Memory B cell (primary cell): ENCODE measurements around the gene GPC2.

Source experiments
- ATAC-seq: fragments of 150-1000 bp; cut with Tn5 transposase; 2 replicates; pipeline ENCODE4 v1.10.0; 2021; ENCODE audit warnings: low read depth, mild to moderate bottlenecking, moderate library complexity
- DNase-seq, 2 donors: peaks; one replicate each; pipeline ENCODE4 v3.0.0; 2022; ENCODE audit warnings: low spot score in 2 of 2
- H3K27ac Mint-ChIP-seq: one replicate; pipeline ENCODE4 v1.8.0; 2022; ENCODE audit warnings: mild to moderate bottlenecking, moderate library complexity, mixed read lengths
- H3K27me3 Mint-ChIP-seq: one replicate; pipeline ENCODE4 v1.8.0; 2022; ENCODE audit warnings: mixed read lengths
- H3K36me3 Mint-ChIP-seq: one replicate; pipeline ENCODE4 v1.8.0; 2022; ENCODE audit warnings: mild to moderate bottlenecking, mixed read lengths
- H3K4me1 Mint-ChIP-seq: one replicate; pipeline ENCODE4 v1.8.0; 2022; ENCODE audit warnings: mixed read lengths
- H3K4me3 Mint-ChIP-seq: one replicate; pipeline ENCODE4 v1.8.0; 2022; ENCODE audit warnings: mild to moderate bottlenecking, moderate library complexity, mixed read lengths
- H3K9me3 Mint-ChIP-seq: one replicate; pipeline ENCODE4 v1.8.0; 2022; ENCODE audit warnings: mixed read lengths

Gene GPC2

DNA sequence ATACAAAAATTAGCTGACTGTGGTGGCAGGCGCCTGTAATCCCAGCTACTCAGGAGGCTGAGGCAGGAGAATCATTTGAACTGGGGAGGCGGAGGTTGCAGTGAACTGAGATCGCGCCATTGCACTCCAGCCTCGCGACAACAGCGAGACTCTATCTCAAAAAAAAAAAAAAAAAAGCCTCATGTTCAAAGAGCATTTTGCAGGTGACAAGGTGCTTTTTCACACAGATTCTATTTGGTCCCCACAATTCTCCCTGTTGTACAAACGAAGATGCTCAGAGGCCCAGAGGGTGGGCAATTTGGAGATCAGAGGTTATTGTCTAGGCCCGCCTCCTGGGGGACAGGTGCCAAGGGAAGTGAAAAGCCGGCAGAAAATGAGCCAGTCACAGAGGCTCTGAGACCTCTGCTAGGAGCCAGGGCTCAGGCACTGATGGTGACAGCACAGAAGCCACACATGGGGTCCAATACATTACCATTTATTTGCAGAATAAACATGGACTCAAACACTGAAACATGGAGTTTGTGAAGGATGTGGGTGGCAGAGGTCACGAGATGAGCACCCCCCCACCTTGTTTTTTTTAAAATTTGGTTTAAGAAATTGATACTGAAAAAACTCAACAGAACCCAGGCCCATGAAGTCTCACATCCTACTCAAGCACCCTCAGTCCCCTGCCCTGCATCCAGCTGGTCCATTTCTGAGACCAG, 7.9 kb downstream of the GPC2 start:
- no peak overlapping the region for H3K4me3 Mint-ChIP-seq
- DNase-seq, result no peak
- H3K9me3 Mint-ChIP-seq, result no peaks in the 10 kb centered on the region
- peaks cover 33% of the 10 kb centered on the region for H3K4me1 Mint-ChIP-seq
- no peak overlapping the region for H3K27ac Mint-ChIP-seq
- no peak for ATAC-seq
- H3K36me3 Mint-ChIP-seq, result peaks cover 4% of the 10 kb centered on the region
- H3K27me3 Mint-ChIP-seq, result peaks cover 30% of the 10 kb centered on the region

DNA sequence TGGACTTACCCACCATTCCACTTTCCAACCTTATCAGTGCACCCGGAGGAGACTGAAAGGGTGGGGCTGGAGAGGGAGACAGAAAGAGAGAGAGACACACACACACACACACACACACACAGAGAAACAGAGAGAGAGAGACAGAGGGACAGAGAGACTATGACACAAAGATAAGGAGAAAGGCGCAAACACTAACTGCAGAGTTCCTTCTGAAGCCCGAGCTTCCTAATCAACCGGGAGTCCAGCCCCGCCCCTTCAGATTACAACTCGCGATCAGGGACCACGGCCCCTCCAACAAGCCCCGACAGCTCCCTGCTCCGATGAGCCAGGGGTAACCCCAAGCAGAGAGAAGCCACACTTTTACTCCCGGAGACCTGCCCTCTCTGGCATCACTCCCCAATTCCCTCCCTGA, 9.3 kb downstream of the GPC2 start:
- H3K9me3 Mint-ChIP-seq, result no peaks in the 10 kb centered on the region
- H3K36me3 Mint-ChIP-seq, result peaks cover 2% of the 10 kb centered on the region
- ATAC-seq (no peak), DNase-seq (no peak)
- peaks cover 30% of the 10 kb centered on the region for H3K27me3 Mint-ChIP-seq
- no peak overlapping the region for H3K27ac Mint-ChIP-seq
- H3K4me1 Mint-ChIP-seq, result peaks cover 38% of the 10 kb centered on the region
- H3K4me3 Mint-ChIP-seq, result peak overlapping the region; percentile 28

DNA sequence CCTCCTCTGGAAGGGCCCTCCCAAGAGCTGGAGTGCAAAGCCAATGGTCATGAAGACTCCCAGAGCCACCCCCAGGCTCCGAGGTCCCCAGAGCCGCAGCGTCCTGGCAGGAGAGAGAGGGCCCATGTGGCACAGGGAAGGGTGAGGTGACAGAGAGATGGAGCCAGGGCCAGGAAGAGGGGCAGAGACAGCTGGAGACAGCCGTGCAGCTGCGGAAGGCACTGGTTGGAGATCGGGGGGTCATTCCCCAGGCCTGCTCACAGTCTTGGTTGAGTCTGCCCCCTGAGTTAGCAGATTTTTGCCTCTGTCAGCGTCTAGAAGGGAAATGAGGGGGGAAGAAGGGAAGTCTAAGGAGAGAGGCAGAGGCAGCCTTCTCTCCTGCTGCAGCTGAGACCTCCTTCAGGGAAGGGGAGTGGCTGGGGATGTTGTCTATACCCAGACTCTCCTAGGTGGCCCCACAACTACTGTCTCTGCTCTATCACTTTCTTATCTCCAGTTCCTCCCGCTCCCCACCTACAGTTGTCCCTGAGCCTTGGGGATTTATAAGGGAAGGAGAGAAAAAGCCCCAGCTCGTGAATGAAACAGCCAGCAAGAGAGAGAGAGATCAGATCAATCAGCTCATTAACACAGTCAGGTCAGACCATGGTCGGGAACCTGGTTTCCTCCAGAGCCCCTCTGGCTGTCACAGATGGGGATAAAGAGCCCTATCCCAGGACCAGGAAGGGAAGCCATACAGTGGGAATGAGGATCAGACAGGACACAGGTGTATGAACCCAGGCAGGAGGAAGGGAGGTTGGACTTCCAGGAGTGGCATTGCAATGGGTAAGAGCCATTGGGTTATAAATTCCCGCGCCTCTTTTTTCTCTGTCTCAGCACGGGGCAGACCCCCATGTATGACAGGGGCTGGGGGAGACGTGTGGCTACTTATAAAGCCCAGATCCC, 9.9 kb downstream of the GPC2 start:
- Mint-ChIP-seq H3K36me3 (peaks cover 2% of the 10 kb centered on the region), H3K27me3 (peaks cover 30% of the 10 kb centered on the region), H3K4me1 (peaks cover 39% of the 10 kb centered on the region), H3K4me3 (no peak overlapping the region), H3K9me3 (no peaks in the 10 kb centered on the region), H3K27ac (no peak overlapping the region)
- no peak for DNase-seq
- ATAC-seq, result no peak

- DNase-seq, result no peak
- Mint-ChIP-seq H3K27me3 (peaks cover 27% of the 10 kb centered on the region), H3K36me3 (peaks cover 2% of the 10 kb centered on the region), H3K4me1 (peaks cover 35% of the 10 kb centered on the region), H3K27ac (no peak overlapping the region), H3K4me3 (no peak overlapping the region), H3K9me3 (no peaks in the 10 kb centered on the region)
- ATAC-seq, result no peak
These were observed 10.8 kb downstream of the GPC2 start for GRCh38 chr7:100166317-100166940.

DNA sequence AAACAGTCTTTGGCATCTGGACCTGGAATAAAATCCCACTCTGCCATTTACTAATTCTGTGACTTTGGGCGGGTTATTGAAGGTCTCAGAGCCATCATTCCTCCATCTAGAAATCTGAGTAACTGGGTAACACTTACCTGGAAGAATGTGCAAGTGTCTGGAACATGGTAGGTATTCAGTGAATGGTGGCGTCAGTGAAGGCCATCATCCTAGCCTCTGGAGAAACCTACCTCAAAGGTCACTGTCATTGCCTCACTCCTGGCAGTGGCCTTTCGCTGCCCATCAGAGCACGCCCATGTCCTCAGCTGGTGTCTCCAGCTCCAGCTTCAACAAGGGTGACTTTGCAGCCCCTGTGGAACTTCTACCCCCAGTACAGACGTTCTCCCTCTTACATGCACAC, 13.3 kb downstream of the GPC2 start:
- Mint-ChIP-seq H3K27me3 (peaks cover 22% of the 10 kb centered on the region), H3K27ac (no peak overlapping the region), H3K4me3 (no peak overlapping the region), H3K9me3 (no peaks in the 10 kb centered on the region), H3K36me3 (no peaks in the 10 kb centered on the region), H3K4me1 (peaks cover 28% of the 10 kb centered on the region)
- no peak for ATAC-seq
- DNase-seq, result no peak

DNA sequence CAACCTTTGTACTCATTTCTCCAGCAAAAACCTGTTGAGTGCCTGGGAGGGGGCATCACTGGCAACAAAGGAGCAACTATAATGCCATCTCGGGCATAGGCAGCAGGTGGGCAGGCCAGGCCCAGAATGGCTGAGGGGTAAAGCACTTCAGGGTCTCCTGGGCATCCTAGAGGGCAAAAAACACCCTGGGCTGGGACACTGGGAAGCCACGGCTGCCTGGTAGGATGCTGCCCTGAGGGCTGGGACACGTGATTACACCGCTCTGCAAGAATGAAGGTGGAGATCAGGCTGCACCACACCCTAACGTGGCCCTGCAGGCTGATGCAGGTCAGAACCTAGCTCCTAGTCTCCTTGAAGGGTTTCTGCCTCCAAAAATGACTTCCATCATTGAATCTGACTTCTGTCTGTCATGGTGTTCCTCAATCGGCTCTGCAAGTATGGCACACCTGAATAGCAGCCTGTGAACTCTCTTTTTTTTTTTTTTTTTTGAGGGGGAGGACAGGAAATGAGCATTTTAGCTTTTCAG, 14.1 kb downstream of the GPC2 start:
- no peak for DNase-seq
- Mint-ChIP-seq H3K27me3 (peaks cover 14% of the 10 kb centered on the region), H3K4me1 (peaks cover 20% of the 10 kb centered on the region), H3K36me3 (no peaks in the 10 kb centered on the region), H3K27ac (no peak overlapping the region), H3K4me3 (no peak overlapping the region), H3K9me3 (no peaks in the 10 kb centered on the region)
- ATAC-seq, result no peak

DNA sequence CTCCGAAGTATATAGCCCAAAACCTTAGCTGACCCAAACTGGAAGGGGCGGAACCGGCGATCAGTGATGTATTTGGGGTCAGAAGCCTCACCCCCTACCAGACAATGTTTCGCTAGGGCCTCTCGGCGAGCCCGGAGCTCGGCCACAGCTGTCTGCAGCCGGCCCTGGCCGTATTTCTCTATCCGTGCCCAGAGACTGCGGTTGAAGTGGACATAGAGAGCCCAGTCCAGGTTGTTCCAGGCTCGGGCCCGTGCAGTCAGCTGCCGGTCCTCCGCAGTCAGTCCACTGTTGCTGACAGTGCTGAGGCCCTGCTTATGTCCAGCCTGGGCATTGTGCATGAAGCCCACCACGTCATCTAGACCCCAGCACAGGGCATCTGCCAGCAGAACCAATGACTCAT, 17.1 kb downstream of the GPC2 start:
- peaks cover 10% of the 10 kb centered on the region for H3K36me3 Mint-ChIP-seq
- peaks cover 20% of the 10 kb centered on the region for H3K4me1 Mint-ChIP-seq
- H3K9me3 Mint-ChIP-seq, result no peaks in the 10 kb centered on the region
- no peak for DNase-seq
- H3K27me3 Mint-ChIP-seq, result peaks cover 2% of the 10 kb centered on the region
- no peak for ATAC-seq
- H3K4me3 Mint-ChIP-seq, result no peak overlapping the region
- no peak overlapping the region for H3K27ac Mint-ChIP-seq

DNA sequence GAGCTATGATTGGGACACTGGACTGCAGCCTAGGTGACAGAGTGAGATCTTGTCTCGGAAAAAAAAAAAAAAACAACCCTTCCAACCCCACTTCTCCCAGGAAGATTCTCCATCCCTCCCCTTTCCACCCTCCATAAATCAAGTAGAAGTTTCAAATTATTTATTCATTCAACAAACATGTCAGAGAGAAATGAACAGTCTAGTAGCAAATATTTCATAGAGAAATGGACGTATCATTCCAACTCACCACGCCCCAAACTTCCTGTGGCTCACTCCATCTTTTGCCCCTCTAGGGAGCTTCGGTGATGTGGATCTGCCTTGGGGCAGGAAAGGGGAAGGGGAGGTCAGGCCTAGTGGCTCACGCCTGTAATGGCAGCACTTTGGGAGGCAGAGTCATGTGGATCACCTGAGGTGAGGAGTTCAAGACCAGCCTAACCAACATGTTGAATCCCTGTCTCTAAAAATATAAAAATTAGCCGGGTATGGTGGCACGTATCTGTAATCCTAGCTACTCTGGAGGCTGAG, 18.0 kb downstream of the GPC2 start:
- Mint-ChIP-seq H3K4me1 (peaks cover 20% of the 10 kb centered on the region), H3K9me3 (no peaks in the 10 kb centered on the region), H3K27ac (no peak overlapping the region), H3K4me3 (peak overlapping the region; percentile 89), H3K36me3 (peaks cover 10% of the 10 kb centered on the region), H3K27me3 (peaks cover 1% of the 10 kb centered on the region)
- ATAC-seq (no peak), DNase-seq (no peak)

GRCh38 chr7:100158229-100159098, 18.7 kb downstream of the GPC2 start, which contains the start of gene TRAPPC14:
Gene TRAPPC14 (minus strand): TSS chr7:100158723. CDS start chr7:100158499, 224 bp downstream.
- ATAC-seq (peak; percentile 89), DNase-seq (peak; percentile 84 to 90)
- Mint-ChIP-seq H3K9me3 (no peaks in the 10 kb centered on the region), H3K27ac (peak within 1 kb of the TSS; percentile 88), H3K36me3 (peaks cover 11% of the 10 kb centered on the region), H3K27me3 (no peaks in the 10 kb centered on the region), H3K4me3 (peak within 1 kb of the TSS; percentile 89), H3K4me1 (peaks cover 25% of the 10 kb centered on the region)

- H3K27ac Mint-ChIP-seq, result peak overlapping the region; percentile 88
- DNase-seq (no peak), ATAC-seq (no peak)
- H3K27me3 Mint-ChIP-seq, result no peaks in the 10 kb centered on the region
- peaks cover 12% of the 10 kb centered on the region for H3K36me3 Mint-ChIP-seq
- peak overlapping the region; percentile 81 for H3K4me3 Mint-ChIP-seq
- no peaks in the 10 kb centered on the region for H3K9me3 Mint-ChIP-seq
- peaks cover 20% of the 10 kb centered on the region for H3K4me1 Mint-ChIP-seq
These were observed 19.6 kb downstream of the GPC2 start for GRCh38 chr7:100157334-100158228.

GRCh38 chr7:100157069-100157333, 20.2 kb downstream of the GPC2 start:
- no peak for ATAC-seq
- Mint-ChIP-seq H3K36me3 (peaks cover 15% of the 10 kb centered on the region), H3K4me3 (peak overlapping the region; percentile 81), H3K4me1 (peaks cover 25% of the 10 kb centered on the region), H3K9me3 (no peaks in the 10 kb centered on the region), H3K27ac (peak overlapping the region; percentile 88), H3K27me3 (no peaks in the 10 kb centered on the region)
- DNase-seq, result no peak

GRCh38 chr7:100156331-100157068, 20.7 kb downstream of the GPC2 start:
- H3K9me3 Mint-ChIP-seq, result no peaks in the 10 kb centered on the region
- peak overlapping the region; percentile 88 for H3K27ac Mint-ChIP-seq
- H3K36me3 Mint-ChIP-seq, result peaks cover 15% of the 10 kb centered on the region
- H3K4me1 Mint-ChIP-seq, result peaks cover 25% of the 10 kb centered on the region
- H3K27me3 Mint-ChIP-seq, result no peaks in the 10 kb centered on the region
- H3K4me3 Mint-ChIP-seq, result peak overlapping the region; percentile 81
- DNase-seq (no peak), ATAC-seq (peak; percentile 53)
